CD4-positive, alpha-beta T cell treated with Interferon alpha-2 for 1 hour (primary cell): ENCODE data around the gene TEDC1.

ENCODE experiments used
- DNase-seq, 2 donors: peaks; one replicate each; pipeline ENCODE4 v3.0.0-alpha.2; 2020 to 2022

TEDC1 gene, protein sequence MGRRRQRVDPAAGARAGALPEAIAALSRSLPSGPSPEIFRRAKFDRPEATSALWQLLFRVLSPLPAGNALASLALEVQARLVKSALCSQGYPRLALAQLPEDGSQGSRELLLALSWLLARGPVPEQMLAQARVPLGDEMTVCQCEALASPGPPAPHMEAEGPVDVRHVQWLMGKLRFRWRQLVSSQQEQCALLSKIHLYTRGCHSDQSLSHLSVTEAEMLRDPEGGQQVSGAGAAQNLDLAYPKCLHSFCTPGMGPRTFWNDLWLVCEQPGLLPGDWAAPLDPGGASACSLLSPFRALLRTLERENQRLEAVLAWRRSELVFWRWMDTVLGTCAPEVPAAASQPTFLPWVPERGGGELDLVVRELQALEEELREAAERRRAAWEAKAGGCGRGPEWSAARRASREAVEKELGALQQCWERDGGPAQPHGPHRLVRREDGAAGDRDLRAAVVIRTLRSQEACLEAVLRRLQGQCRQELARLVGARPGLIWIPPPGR

DNA sequence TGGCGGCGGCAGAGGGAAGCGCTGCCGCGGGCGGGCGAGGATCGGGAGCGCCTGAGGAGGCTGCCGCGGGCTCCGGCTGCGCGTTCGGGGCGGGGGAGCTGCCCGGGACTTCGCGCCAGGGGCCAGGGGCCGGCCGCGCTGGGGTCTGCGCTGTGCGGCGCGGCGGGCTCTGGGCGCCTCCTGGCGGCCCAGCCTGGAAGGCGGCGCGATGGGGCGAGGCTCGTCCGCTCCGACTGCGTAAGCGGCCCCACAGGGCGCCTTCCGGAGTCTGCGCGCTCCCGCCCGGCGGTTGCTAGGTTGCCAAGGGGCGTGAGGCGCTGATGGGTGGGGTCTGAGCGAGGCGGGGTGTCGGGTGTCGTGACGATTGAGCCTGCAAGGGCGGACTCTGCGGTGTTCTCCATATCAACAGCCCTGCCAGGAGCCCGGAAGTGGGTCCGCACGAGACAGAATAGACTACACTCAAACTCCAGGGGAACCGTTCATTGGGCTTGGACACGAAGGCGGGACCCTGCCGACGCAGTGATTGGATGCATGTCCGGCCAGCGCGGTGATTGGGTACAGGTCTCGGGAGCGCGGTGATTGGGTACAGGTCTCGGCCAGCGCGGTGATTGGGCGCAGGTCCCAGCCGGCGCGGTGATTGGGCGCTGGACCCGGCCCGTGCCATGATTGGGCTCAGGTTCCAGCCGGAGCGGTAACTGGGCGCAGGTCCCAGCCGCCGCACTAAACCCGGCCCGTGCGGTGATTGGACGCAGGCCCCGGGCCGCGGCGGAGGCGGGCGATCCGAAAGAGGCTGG is at the start of gene TEDC1:
Gene TEDC1 (plus strand): TSS at position 675 of the 794 bp plus-strand sequence. CDS start 130 bp downstream, outside the sequence.
- DNase-seq: peak in 1 of 2 donors; percentile 100

- no peak for DNase-seq
These were observed 48.9 kb upstream of the TEDC1 start for GRCh38 chr14:105442125-105442524.

- no peak for DNase-seq
These were observed 48.2 kb upstream of the TEDC1 start for GRCh38 chr14:105442834-105443233.

GRCh38 chr14:105444859-105445258 is 46.2 kb upstream of the TEDC1 start:
- DNase-seq: no peak

GRCh38 chr14:105445290-105445689 is 45.8 kb upstream of the TEDC1 start:
- DNase-seq: no peak

- no peak for DNase-seq
These were observed 44.9 kb upstream of the TEDC1 start for GRCh38 chr14:105445901-105446845.

DNA sequence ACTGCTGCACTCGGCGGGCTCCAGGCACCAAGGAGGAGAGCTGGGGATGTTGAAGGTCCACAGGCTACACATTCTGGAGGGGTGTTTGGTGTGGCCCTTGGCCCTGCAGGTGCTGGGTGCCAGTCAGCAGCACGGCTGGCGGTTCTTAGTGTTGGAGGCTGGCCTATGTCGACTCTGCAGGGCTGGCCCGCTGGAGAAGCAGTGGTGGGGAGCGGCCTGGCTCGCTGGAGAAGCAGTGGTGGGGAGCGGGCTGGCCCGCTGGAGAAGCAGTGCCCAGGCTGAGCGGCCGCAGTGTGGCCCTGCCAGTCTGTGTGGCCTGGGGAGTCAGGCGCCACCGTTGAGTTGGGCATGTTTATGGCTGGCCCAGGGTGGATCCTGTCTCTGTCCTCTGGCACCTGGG is 44.1 kb upstream of the TEDC1 start:
- DNase-seq: no peak

DNA sequence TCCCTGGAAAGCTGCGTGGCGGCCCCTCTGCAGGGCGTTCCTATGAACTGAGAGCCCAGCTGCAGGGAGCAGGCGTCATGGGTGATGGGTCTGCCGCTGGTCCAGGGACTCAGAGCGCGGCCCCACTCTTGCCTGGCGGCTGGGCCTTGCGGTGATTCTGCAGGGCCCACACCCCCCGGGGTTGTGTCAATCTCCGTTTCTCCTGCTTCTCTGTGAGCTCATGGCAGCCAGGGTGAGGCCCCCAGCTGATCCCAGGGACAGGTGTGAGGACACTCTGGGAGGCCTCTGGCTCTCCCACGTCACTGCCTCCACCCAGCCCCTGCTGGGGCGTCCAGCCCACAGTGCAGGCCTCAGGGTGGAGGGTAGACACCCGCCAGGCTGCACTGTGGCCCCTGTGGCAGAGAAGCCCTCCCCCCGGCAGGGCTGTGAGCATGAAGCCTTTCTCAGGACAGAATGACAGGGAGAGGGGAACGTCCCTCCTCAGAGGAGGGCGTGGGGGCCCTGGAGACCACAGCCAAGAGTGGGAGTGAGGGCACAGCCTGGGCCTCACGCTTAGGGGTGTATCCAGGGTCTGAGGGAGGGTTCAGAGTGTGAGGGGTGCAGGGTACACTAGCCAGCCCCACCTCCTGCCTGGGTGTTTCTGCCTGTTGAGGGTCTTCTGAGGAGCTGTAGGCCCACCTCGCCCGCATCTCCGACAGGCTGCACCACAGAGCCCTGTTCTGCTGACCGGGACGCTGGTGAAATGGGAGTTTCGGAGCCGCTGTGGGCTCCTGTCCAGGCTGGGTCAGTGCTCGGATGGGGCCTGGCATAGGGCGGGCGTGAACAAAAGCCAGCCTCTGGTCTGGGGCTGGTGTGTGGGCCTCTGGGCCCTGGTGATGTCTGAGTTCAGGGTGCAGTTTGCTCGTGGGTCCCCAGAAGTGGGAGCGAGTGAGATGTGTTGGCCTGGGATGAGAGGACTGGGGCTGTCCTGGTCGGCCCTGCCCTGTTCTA is 43.1 kb upstream of the TEDC1 start:
- no peak for DNase-seq

GRCh38 chr14:105448706-105449111 is 42.3 kb upstream of the TEDC1 start:
- DNase-seq: peak; percentile 59 to 77

DNA sequence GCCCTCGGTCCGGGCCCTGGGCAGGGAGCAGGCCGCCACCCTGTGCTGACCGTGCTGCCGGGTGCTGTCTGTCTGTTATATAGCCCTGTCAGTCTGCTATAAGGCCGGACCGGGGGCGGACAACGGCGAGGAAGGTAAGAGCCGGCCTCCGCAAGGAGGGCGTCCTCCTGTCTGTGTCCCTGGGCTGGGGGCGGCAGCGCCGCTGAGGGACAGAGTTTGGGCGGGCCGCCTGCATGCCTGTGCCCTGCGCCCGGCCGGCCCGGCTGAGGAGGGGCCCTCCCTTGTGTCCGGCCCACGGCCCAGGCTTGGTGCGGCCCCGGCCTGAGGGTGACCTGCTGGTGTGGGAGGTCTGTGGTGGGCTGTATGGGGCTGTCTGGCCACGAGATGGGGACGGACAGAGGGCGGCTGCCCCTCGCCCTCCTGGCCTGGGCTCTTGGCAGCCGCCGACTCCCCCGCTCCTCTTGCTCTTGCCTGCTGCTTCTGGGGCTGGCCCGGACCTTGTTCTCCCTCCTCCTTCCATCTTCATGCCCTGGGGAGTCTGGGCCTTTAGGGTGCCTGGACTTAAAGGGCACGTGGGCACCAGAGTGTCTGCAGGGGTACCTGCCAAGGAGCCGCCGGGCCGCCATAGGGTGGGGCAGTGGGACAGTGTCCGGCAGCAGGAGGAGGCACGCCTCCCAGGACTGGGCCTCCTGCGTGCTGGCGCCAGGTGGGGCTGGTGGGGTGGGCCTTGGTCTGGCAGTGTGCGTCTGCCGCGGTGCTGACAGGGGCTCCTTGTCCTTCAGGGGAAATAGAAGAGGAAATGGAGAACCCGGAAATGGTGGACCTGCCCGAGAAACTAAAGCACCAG is 41.5 kb upstream of the TEDC1 start:
- no peak for DNase-seq

GRCh38 chr14:105450123-105450505 is 40.9 kb upstream of the TEDC1 start:
- DNase-seq: no peak

- DNase-seq: no peak
These were observed 40.0 kb upstream of the TEDC1 start for GRCh38 chr14:105450864-105451720.

- DNase-seq: no peak
These were observed 38.1 kb upstream of the TEDC1 start for GRCh38 chr14:105452963-105453362.

DNA sequence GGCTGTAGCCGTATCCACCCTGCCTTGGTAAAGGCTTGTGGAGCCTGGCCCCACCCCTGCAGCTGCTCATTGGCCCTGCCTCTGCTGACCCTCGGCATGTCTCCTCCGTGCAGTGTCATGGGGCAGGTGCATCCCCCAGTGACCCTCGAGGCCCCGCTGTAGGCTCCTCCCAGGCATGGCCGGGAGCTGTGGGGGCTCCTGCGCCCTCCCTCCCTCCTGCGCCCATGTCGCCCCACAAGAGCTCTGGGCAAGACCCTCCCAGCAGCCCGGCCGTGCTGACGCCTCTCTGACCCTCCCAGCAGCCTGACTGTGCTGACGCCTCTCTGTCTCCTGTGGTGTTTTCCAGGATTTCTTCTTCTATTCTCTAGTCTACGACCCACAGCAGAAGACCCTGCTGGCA is 37.2 kb upstream of the TEDC1 start:
- DNase-seq: no peak

- DNase-seq: no peak
These were observed 35.9 kb upstream of the TEDC1 start for GRCh38 chr14:105455086-105455640.

- DNase-seq: no peak
These were observed 35.0 kb upstream of the TEDC1 start for GRCh38 chr14:105455766-105456660.

DNA sequence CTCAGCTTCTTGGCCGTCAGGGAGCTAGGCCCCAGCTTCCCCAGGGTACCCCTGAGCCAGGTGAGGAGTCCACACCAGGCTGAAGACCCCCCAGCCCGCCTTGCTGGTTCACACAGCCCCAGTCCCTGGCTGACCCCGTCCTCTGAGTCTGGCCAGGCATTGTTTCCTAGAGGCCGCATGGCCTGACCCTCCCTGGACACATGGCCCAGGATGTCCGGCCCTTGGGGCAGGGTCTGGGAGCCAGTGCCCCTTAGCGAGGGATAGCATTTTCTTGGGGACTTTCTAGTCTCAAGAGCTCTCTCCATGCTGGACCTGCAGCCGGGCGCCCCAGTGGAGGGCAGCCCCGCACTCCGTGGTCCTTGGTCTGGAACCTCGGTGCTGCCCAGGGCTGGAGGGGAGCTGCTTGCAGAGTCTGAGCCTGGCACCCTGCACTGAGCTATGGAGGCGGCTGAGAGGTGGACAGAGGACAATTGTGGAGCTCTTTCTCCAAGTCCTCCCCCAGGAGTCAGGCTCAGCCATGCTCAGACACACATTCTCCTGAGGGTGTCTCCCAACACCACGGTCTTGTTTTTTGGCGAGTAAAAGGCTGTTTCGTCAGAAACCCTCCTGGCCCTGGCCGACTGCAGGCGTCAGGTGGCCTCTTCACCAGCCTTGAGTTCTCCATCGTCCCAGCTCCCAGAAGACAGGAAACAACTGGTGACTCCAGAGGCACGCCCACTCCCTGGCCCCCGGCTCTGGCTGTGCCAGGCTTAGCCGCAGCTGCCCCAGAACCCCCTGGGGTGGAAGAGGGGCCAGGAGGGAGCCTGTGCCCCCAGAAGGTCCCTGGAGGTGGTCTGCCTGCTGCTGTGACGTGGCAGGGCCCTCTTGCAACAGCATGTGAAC is 34.1 kb upstream of the TEDC1 start:
- no peak for DNase-seq
